IPS DF 19.7 (cell line): ENCODE data around the gene NBAS.

Source experiments
- DNase-seq: peaks from one replicate; pipeline ENCODE4 v3.0.0-alpha.2; 2013; ENCODE audit warnings: low read depth, low spot score

NBAS gene

GRCh38 chr2:15311201-15311907 is 249.8 kb downstream of the NBAS start:
- DNase-seq = no peak

- no peak for DNase-seq
Observed at GRCh38 chr2:15307526-15307925, 253.6 kb downstream of the NBAS start.

GRCh38 chr2:15306706-15307105 is 254.4 kb downstream of the NBAS start:
- DNase-seq = no peak

GRCh38 chr2:15303874-15304273 is 257.3 kb downstream of the NBAS start:
- DNase-seq = no peak

GRCh38 chr2:15302154-15302553 is 259.0 kb downstream of the NBAS start:
- DNase-seq = no peak

- no peak for DNase-seq
Observed at GRCh38 chr2:15300624-15301573, 260.2 kb downstream of the NBAS start.

GRCh38 chr2:15299904-15300520 is 261.1 kb downstream of the NBAS start:
- no peak for DNase-seq

GRCh38 chr2:15298770-15299169 is 262.4 kb downstream of the NBAS start:
- no peak for DNase-seq

GRCh38 chr2:15293262-15293937 is 267.7 kb downstream of the NBAS start:
- no peak for DNase-seq

- DNase-seq = peak; percentile 5
Observed at GRCh38 chr2:15287447-15288184, 273.5 kb downstream of the NBAS start.

GRCh38 chr2:15284614-15285013 is 276.5 kb downstream of the NBAS start:
- no peak for DNase-seq

- DNase-seq = no peak
Observed at GRCh38 chr2:15281681-15282080, 279.5 kb downstream of the NBAS start.

- DNase-seq = no peak
Observed at GRCh38 chr2:15279201-15279876, 281.8 kb downstream of the NBAS start.

- no peak for DNase-seq
Observed at GRCh38 chr2:15278296-15278695, 282.8 kb downstream of the NBAS start.

GRCh38 chr2:15275346-15275745 is 285.8 kb downstream of the NBAS start:
- no peak for DNase-seq

GRCh38 chr2:15273452-15273851 is 287.7 kb downstream of the NBAS start:
- DNase-seq = no peak

GRCh38 chr2:15272942-15273341 is 288.2 kb downstream of the NBAS start:
- DNase-seq = no peak

- no peak for DNase-seq
Observed at GRCh38 chr2:15271941-15272542, 289.1 kb downstream of the NBAS start.

GRCh38 chr2:15271276-15271675 is 289.9 kb downstream of the NBAS start:
- DNase-seq = no peak

- no peak for DNase-seq
Observed at GRCh38 chr2:15269043-15269442, 292.1 kb downstream of the NBAS start.
